GM12892 (cell line): Measurements from ENCODE around the gene CLDN5.

ENCODE experiments used
- POLR2A ChIP-seq: IDR thresholded peaks from 2 replicates; pipeline ENCODE4 v1.6.1; 2011; ENCODE audit warnings: low read depth, low read length, control low read depth
- TAF1 ChIP-seq: IDR thresholded peaks from 2 replicates; pipeline ENCODE4 v1.6.1; 2011; ENCODE audit warnings: low read depth, mild to moderate bottlenecking, control low read depth, low read length, borderline replicate concordance

GRCh38 chr22:19499880-19500242 is 24.3 kb downstream of the CLDN5 start:
- no peak for TF ChIP-seq POLR2A
- no peak for TF ChIP-seq TAF1
